22Rv1 (cell line): ENCODE measurements around the gene SART1.

Source experiments
- CTCF ChIP-seq: fragments of 450-650 bp; IDR thresholded peaks from 2 replicates; pipeline ENCODE4 v1.5.1; 2017; ENCODE audit warnings: mild to moderate bottlenecking
- ZFX ChIP-seq: fragments of 450-650 bp; IDR thresholded peaks from 2 replicates; pipeline ENCODE4 v1.6.1; 2017; ENCODE audit warnings: antibody characterized with exemption, borderline replicate concordance

GRCh38 chr11:65915821-65916251 lies 45.7 kb upstream of the SART1 start:
- TF ChIP-seq CTCF = no peak
- TF ChIP-seq ZFX = no peak
